SK-N-SH (cell line): ENCODE measurements around the gene CCNK. TPM values are rescaled to one million over a fixed set of nuclear protein-coding genes. Genes with fewer than 3 reads are reported as not detected.

Experiments
- CTCF ChIA-PET: fragments of 300-600, 350-600 bp; formaldehyde crosslinking; extraction: SDS; loops from one replicate; lab custom pipeline; 2021; lab: Yijun Ruan, JAX
- POLR2A ChIA-PET: fragments of 350-600 bp; sonication (Branson Sonifier 250); formaldehyde crosslinking; extraction: SDS; loops from one replicate; lab custom pipeline; 2020; ENCODE audit warnings: antibody characterized with exemption, inconsistent platforms; lab: Yijun Ruan, JAX
- DNase-seq: peaks from one replicate; pipeline ENCODE4 v3.0.0; 2012
- H2AFZ ChIP-seq: fragments of 200-600 bp; sonication (generic); 2 replicates; pipeline ENCODE4 v1.8.1; 2016; ENCODE audit warnings: antibody characterized with exemption, mild to moderate bottlenecking, low read depth
- H3F3A ChIP-seq: fragments of 200-600 bp; sonication (generic); replicated peaks from 2 replicates; pipeline ENCODE3; 2016; ENCODE audit warnings: antibody characterized with exemption, mild to moderate bottlenecking; ENCODE audit not compliant: insufficient read depth
- H3K27ac ChIP-seq, 2 experiments: fragments of 200-500 bp in 1 of 2; fragments of 200-600 bp in 1 of 2; sonication (Bioruptor generic) in 1 of 2; sonication (generic), shearing (Covaris generic) in 1 of 2; 2 replicates each; pipeline versions ENCODE4 v1.5.1 to v1.6.1; 2014 to 2016; ENCODE audit warnings: low read depth in 2 of 2, inconsistent platforms in 1 of 2, low read length in 1 of 2, mild to moderate bottlenecking in 1 of 2, mixed read lengths in 1 of 2
- H3K27me3 ChIP-seq: fragments of 200-600 bp; sonication (generic), shearing (Covaris generic); 2 replicates; pipeline ENCODE4 v1.6.1; 2016; ENCODE audit warnings: mixed run types; ENCODE audit not compliant: insufficient read depth
- H3K36me3 ChIP-seq, 2 experiments: fragments of 200-500 bp in 1 of 2; fragments of 200-600 bp in 1 of 2; sonication (Bioruptor generic) in 1 of 2; sonication (generic) in 1 of 2; replicated peaks in 1 of 2; 2 replicates each; pipeline versions ENCODE3 to v1.5.1; 2014 to 2016; ENCODE audit warnings: low read length in 1 of 2, mild to moderate bottlenecking in 1 of 2; ENCODE audit not compliant: insufficient read depth in 2 of 2, control insufficient read depth in 1 of 2
- H3K4me1 ChIP-seq, 2 experiments: fragments of 200-500 bp in 1 of 2; fragments of 200-600 bp in 1 of 2; sonication (Bioruptor generic) in 1 of 2; sonication (generic), shearing (Covaris generic) in 1 of 2; 2 replicates each; pipeline versions ENCODE4 v1.5.1 to v1.6.1; 2014 to 2016; ENCODE audit warnings: low read depth in 1 of 2, low read length in 1 of 2, mixed run types in 1 of 2; ENCODE audit not compliant: insufficient read depth in 2 of 2, control insufficient read depth in 1 of 2
- H3K4me2 ChIP-seq: fragments of 200-600 bp; sonication (generic), shearing (Covaris generic); 2 replicates; pipeline ENCODE4 v1.6.1; 2017; ENCODE audit warnings: mixed run types
- H3K4me3 ChIP-seq, 2 experiments: fragments of 200-500 bp in 1 of 2; fragments of 200-600 bp in 1 of 2; sonication (Bioruptor generic) in 1 of 2; sonication (generic), shearing (Covaris generic) in 1 of 2; 2 replicates each; pipeline versions ENCODE4 v1.5.1 to v1.8.1; 2014 to 2016; ENCODE audit warnings: low read depth in 2 of 2, inconsistent platforms in 1 of 2, low read length in 1 of 2, mild to moderate bottlenecking in 1 of 2, mixed read lengths in 1 of 2, moderate library complexity in 1 of 2
- H3K79me2 ChIP-seq: fragments of 200-600 bp; sonication (generic); 2 replicates; pipeline ENCODE4 v1.8.1; 2017; ENCODE audit warnings: mild to moderate bottlenecking; ENCODE audit not compliant: insufficient read depth
- H3K9ac ChIP-seq: fragments of 200-600 bp; sonication (generic); 2 replicates; pipeline ENCODE4 v1.6.1; 2017; ENCODE audit warnings: mixed run types
- H3K9me2 ChIP-seq: fragments of 200-600 bp; sonication (generic); 2 replicates; pipeline ENCODE4 v1.6.1; 2017; ENCODE audit warnings: mixed run types
- H3K9me3 ChIP-seq: fragments of 200-600 bp; sonication (generic); 2 replicates; pipeline ENCODE4 v1.6.1; 2017; ENCODE audit warnings: mixed run types, mild to moderate bottlenecking, moderate library complexity
- H4K20me1 ChIP-seq: fragments of 200-600 bp; sonication (generic); 2 replicates; pipeline ENCODE4 v1.6.1; 2017; ENCODE audit warnings: mild to moderate bottlenecking, mixed run types; ENCODE audit not compliant: insufficient read depth
- CHD2 ChIP-seq: fragments of 150-350 bp; IDR thresholded peaks from 2 replicates; pipeline ENCODE4 v1.6.1; 2018; ENCODE audit warnings: low read length; ENCODE audit not compliant: partially characterized antibody
- ELF1 ChIP-seq: IDR thresholded peaks from 2 replicates; pipeline ENCODE4 v1.4.0; 2012
- FOXJ3 ChIP-seq: sonication (generic); formaldehyde crosslinking; IDR thresholded peaks from 2 replicates; pipeline ENCODE4 v1.5.1; 2020; ENCODE audit warnings: mild to moderate bottlenecking, missing genetic modification reagents
- FOXM1 ChIP-seq: IDR thresholded peaks from 2 replicates; pipeline ENCODE4 v1.4.0; 2012; ENCODE audit warnings: low read depth, mild to moderate bottlenecking
- GABPA ChIP-seq: IDR thresholded peaks from 2 replicates; pipeline ENCODE4 v1.4.0; 2012; ENCODE audit warnings: low read depth, mild to moderate bottlenecking
- GATA2 ChIP-seq: sonication (generic); formaldehyde crosslinking; IDR thresholded peaks from 2 replicates; pipeline ENCODE4 v1.5.0; 2020; ENCODE audit warnings: mild to moderate bottlenecking, missing genetic modification reagents
- JUND ChIP-seq: IDR thresholded peaks from 2 replicates; pipeline ENCODE4 v1.4.0; 2012
- MEF2A ChIP-seq: IDR thresholded peaks from 2 replicates; pipeline ENCODE4 v1.4.0; 2012; ENCODE audit warnings: low read depth, borderline replicate concordance
- NFIC ChIP-seq: IDR thresholded peaks from 2 replicates; pipeline ENCODE4 v1.4.0; 2012; ENCODE audit warnings: borderline replicate concordance
- POLR2AphosphoS5 ChIP-seq: IDR thresholded peaks from 2 replicates; pipeline ENCODE4 v1.6.1; 2012; ENCODE audit warnings: low read depth, low read length
- RAD21 ChIP-seq: IDR thresholded peaks from 2 replicates; pipeline ENCODE4 v1.6.1; 2012; ENCODE audit warnings: mild to moderate bottlenecking, low read length
- RCOR1 ChIP-seq: fragments of 150-350 bp; IDR thresholded peaks from 2 replicates; pipeline ENCODE4 v1.6.1; 2017; ENCODE audit warnings: antibody characterized with exemption, low read length
- SMC3 ChIP-seq: IDR thresholded peaks from 2 replicates; pipeline ENCODE4 v1.6.1; 2012; ENCODE audit warnings: low read depth, low read length, improper control_type of control experiment
- TCF12 ChIP-seq: IDR thresholded peaks from 2 replicates; pipeline ENCODE4 v1.4.0; 2012
- TEAD4 ChIP-seq: IDR thresholded peaks from 2 replicates; pipeline ENCODE4 v1.4.0; 2012; ENCODE audit warnings: mild to moderate bottlenecking, borderline replicate concordance; ENCODE audit not compliant: insufficient read depth
- WGBS: methylation state at CpG from one replicate; pipeline ENCODE4 v1.1.6; 2017; ENCODE audit warnings: low lambda C conversion rate; 5-methylcytosine and 5-hydroxymethylcytosine counted together
- polyA plus RNA-seq, 3 experiments: library from polyadenylated mRNA; depleted of rRNA; stranded (reverse); fragments of >200 nt; gene quantifications; 2 replicates each; pipeline ENCODE4 v1.2.3, GENCODE V29; 2012
- TF ChIP-seq, protein P1 (sequence below): fragments of 150-350 bp; IDR thresholded peaks from 2 replicates; pipeline ENCODE4 v1.6.1; 2017; ENCODE audit warnings: antibody characterized with exemption, low read length, low read depth, borderline replicate concordance
- TF ChIP-seq, protein P2 (sequence below): IDR thresholded peaks from 2 replicates; pipeline ENCODE4 v1.4.0; 2012; ENCODE audit warnings: low read depth, borderline replicate concordance
- TF ChIP-seq, protein P3 (sequence below): fragments of 150-350 bp; IDR thresholded peaks from 2 replicates; pipeline ENCODE4 v1.6.1; 2016; ENCODE audit warnings: mild to moderate bottlenecking, low read depth, low read length
- TF ChIP-seq, protein P4 (sequence below): IDR thresholded peaks from 2 replicates; pipeline ENCODE4; 2012
- TF ChIP-seq, protein P5 (sequence below): IDR thresholded peaks from 2 replicates; pipeline ENCODE4 v1.4.0; 2012; ENCODE audit warnings: low read depth, borderline replicate concordance

The CCNK gene
- polyA plus RNA-seq, 1 of the 3 experiments (the other 2 are of a cell fraction) = 14.6 TPM

DNA sequence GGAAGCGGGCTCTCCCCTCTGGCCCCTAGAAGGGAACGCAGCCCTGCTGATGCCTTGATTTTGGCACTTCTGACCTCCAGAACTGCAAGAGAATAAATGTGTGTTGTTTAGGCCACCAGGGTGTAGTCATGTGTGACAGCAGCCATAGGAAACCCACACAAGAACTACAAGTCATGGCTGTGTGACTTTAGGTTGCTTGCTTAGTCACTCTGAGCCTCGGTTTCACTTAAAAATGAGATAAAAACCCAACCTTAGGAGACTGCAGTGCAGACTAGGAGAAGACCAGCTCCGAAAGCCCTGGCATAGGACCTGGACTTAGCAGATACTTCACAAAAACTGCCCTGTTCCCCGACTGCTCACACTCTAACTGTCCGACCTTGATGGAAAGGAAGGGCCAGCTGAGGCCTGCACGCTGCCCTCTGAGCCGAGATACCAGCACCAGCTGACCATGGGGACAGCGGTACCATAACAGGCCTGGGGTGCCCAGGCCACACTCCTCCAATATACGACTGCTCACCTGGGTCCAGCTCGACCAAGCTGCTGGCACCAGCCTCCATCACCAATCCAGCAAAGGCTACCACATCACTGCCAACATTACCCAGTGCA is 69.3 kb downstream of the CCNK start:
- TF ChIP-seq, protein P1, sequence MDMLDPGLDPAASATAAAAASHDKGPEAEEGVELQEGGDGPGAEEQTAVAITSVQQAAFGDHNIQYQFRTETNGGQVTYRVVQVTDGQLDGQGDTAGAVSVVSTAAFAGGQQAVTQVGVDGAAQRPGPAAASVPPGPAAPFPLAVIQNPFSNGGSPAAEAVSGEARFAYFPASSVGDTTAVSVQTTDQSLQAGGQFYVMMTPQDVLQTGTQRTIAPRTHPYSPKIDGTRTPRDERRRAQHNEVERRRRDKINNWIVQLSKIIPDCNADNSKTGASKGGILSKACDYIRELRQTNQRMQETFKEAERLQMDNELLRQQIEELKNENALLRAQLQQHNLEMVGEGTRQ = no peak
- TF ChIP-seq, protein P2, sequence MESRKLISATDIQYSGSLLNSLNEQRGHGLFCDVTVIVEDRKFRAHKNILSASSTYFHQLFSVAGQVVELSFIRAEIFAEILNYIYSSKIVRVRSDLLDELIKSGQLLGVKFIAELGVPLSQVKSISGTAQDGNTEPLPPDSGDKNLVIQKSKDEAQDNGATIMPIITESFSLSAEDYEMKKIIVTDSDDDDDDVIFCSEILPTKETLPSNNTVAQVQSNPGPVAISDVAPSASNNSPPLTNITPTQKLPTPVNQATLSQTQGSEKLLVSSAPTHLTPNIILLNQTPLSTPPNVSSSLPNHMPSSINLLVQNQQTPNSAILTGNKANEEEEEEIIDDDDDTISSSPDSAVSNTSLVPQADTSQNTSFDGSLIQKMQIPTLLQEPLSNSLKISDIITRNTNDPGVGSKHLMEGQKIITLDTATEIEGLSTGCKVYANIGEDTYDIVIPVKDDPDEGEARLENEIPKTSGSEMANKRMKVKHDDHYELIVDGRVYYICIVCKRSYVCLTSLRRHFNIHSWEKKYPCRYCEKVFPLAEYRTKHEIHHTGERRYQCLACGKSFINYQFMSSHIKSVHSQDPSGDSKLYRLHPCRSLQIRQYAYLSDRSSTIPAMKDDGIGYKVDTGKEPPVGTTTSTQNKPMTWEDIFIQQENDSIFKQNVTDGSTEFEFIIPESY = no peak
- no peak for TF ChIP-seq RAD21
- TF ChIP-seq FOXM1 = no peak
- TF ChIP-seq NFIC = no peak
- TF ChIP-seq, protein P3, sequence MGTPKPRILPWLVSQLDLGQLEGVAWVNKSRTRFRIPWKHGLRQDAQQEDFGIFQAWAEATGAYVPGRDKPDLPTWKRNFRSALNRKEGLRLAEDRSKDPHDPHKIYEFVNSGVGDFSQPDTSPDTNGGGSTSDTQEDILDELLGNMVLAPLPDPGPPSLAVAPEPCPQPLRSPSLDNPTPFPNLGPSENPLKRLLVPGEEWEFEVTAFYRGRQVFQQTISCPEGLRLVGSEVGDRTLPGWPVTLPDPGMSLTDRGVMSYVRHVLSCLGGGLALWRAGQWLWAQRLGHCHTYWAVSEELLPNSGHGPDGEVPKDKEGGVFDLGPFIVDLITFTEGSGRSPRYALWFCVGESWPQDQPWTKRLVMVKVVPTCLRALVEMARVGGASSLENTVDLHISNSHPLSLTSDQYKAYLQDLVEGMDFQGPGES = no peak
- no peak for TF ChIP-seq MEF2A
- TF ChIP-seq JUND = no peak
- no peak for TF ChIP-seq GATA2 (CRISPR knock-in tag)
- TF ChIP-seq, protein P4, sequence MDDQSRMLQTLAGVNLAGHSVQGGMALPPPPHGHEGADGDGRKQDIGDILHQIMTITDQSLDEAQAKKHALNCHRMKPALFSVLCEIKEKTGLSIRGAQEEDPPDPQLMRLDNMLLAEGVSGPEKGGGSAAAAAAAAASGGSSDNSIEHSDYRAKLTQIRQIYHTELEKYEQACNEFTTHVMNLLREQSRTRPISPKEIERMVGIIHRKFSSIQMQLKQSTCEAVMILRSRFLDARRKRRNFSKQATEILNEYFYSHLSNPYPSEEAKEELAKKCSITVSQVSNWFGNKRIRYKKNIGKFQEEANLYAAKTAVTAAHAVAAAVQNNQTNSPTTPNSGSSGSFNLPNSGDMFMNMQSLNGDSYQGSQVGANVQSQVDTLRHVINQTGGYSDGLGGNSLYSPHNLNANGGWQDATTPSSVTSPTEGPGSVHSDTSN = no peak
- no peak for TF ChIP-seq POLR2AphosphoS5
- TF ChIP-seq TCF12 = no peak
- no peak for TF ChIP-seq SMC3
- no peak for TF ChIP-seq GABPA
- TF ChIP-seq FOXJ3 (CRISPR knock-in tag) = no peak
- no peak for TF ChIP-seq CHD2
- no peak for TF ChIP-seq TEAD4
- TF ChIP-seq RCOR1 = no peak
- TF ChIP-seq ELF1 = no peak
- TF ChIP-seq, protein P5, sequence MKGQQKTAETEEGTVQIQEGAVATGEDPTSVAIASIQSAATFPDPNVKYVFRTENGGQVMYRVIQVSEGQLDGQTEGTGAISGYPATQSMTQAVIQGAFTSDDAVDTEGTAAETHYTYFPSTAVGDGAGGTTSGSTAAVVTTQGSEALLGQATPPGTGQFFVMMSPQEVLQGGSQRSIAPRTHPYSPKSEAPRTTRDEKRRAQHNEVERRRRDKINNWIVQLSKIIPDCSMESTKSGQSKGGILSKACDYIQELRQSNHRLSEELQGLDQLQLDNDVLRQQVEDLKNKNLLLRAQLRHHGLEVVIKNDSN = no peak
- TF ChIP-seq, all 33 proteins: peak for 0
- DNase-seq = no peak
- Histone ChIP-seq H4K20me1 (peaks cover 78% of the 10 kb centered on the region; the same call in 1 of the 2 replicates), H3F3A (peaks cover 2% of the 10 kb centered on the region), H3K79me2 (peaks cover 83% of the 10 kb centered on the region), H3K27ac (no peak overlapping the region), H3K9ac (no peak overlapping the region), H2AFZ (no peak overlapping the region), H3K9me3 (no peaks in the 10 kb centered on the region), H3K27me3 (no peaks in the 10 kb centered on the region), H3K36me3 (no peaks in the 10 kb centered on the region), H3K4me3 (no peak overlapping the region), H3K4me1 (peaks cover 0 to 75% of the 10 kb centered on the region in 2 experiments; a peak in 1 of 4 replicates), H3K9me2 (no peaks in the 10 kb centered on the region), H3K4me2 (no peak overlapping the region)
- ChIA-PET POLR2A (no interaction called here), CTCF (interaction anchor here (1.0 to 1.1 kb wide), 2 partner anchors 15 to 78 kb away, joined by 3 to 4 read pairs; no protein-coding TSS in a partner anchor)
- WGBS = 97% methylated on average over 8 of the region's 11 CpGs
